ENCODE results near the gene TBC1D19.
"Not testable (repeated sequence)": the region's sequence is repeated elsewhere in the genome, so short reads cannot be mapped to it uniquely, and the experiment has no call there.

The TBC1D19 gene

GRCh38 chr4:26568446-26568994, 15.4 kb upstream of the TBC1D19 start:
- no peak overlapping the region for H3K4me3 ChIP-seq (ENCODE audit: low read depth, low read length)
- no peak for DNase-seq (ENCODE audit: low read depth)
- TF ChIP-seq, protein P1, sequence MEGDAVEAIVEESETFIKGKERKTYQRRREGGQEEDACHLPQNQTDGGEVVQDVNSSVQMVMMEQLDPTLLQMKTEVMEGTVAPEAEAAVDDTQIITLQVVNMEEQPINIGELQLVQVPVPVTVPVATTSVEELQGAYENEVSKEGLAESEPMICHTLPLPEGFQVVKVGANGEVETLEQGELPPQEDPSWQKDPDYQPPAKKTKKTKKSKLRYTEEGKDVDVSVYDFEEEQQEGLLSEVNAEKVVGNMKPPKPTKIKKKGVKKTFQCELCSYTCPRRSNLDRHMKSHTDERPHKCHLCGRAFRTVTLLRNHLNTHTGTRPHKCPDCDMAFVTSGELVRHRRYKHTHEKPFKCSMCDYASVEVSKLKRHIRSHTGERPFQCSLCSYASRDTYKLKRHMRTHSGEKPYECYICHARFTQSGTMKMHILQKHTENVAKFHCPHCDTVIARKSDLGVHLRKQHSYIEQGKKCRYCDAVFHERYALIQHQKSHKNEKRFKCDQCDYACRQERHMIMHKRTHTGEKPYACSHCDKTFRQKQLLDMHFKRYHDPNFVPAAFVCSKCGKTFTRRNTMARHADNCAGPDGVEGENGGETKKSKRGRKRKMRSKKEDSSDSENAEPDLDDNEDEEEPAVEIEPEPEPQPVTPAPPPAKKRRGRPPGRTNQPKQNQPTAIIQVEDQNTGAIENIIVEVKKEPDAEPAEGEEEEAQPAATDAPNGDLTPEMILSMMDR (IDR thresholded peaks at IDR 0.05; ENCODE audit: low read depth, low read length, missing control alignments): no peak

- H3K4me3 ChIP-seq (ENCODE audit: low read depth, low read length): no peak overlapping the region
- TF ChIP-seq, protein P1 (IDR thresholded peaks at IDR 0.05; ENCODE audit: low read depth, low read length, missing control alignments): no peak
- DNase-seq (ENCODE audit: low read depth): no peak
Observed at GRCh38 chr4:26570596-26570995, 13.3 kb upstream of the TBC1D19 start.

DNA sequence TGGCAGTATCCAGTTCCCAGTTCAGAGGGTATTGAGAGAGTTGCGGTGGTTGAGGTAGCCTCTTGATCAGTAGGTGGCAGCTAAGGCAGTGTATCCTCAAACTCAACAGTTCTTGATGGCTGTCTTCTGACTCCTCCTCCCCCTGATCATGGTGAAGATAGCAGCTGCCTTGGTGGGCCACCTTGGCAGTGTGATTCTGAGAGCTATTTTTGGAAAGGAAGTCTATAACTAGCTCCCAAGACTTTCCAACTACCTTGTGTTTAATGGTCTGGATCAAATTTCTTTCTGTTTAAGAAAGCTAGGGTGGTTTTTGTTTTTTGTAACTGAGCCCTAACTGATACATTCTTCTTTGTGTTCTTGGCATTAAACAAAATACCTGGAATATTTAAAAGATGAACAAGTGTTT, 10.5 kb upstream of the TBC1D19 start:
- no peak for DNase-seq (ENCODE audit: low read depth)
- H3K4me3 ChIP-seq (ENCODE audit: low read depth, low read length): no peak overlapping the region
- TF ChIP-seq, protein P1 (IDR thresholded peaks at IDR 0.05; ENCODE audit: low read depth, low read length, missing control alignments): no peak

- TF ChIP-seq, protein P1 (IDR thresholded peaks at IDR 0.05; ENCODE audit: low read depth, low read length, missing control alignments): no peak
- H3K4me3 ChIP-seq (ENCODE audit: low read depth, low read length): no peak overlapping the region
- no peak for DNase-seq (ENCODE audit: low read depth)
Observed at GRCh38 chr4:26574563-26574962, 9.3 kb upstream of the TBC1D19 start.

DNA sequence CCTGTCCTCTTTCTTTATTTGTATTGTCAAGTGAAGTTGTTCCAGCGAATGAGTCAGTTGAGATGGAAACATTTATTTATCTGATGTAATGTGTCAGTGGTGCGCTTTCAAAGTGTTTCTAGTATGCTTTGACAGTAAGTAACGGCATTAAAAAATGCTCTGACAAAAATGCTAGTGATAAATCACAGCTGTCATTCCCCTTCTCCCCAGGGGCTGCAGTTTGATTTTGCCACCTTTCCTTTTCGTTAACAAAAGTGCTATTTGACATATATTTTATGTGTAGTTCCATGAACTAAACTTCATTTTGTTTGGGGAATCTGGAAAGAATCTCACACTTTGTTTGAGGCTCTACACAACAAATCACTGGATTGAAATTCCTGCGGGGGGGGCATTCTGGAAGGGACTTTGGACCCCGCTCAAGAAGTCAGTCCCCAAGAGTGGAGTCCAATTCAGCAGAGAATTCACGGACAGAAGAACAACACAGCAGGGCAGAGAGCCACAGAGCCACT, 7.6 kb upstream of the TBC1D19 start:
- no peak overlapping the region for H3K4me3 ChIP-seq (ENCODE audit: low read depth, low read length)
- no peak for DNase-seq (ENCODE audit: low read depth)
- TF ChIP-seq, protein P1 (IDR thresholded peaks at IDR 0.05; ENCODE audit: low read depth, low read length, missing control alignments): no peak

DNA sequence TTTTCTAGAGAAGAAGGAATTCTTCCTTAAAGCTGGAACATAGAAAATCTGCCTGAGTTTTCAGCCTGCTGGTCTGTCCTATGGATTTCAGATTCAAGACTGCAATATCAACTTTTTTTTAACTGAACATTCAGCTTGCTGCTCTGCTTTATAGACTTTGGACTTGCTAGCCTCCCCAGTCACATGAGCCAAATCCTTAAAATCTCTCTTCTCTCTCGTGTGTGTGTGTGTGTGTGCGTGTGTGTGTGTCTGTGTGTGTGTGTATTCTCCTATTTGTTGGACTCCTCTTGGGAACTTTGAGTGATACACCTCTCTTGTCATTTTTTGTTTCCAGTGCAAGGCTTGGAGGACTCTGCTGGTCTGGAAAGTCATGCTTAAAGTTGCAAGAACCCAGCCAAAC, 6.8 kb upstream of the TBC1D19 start:
- DNase-seq (ENCODE audit: low read depth): no peak
- H3K4me3 ChIP-seq (ENCODE audit: low read depth, low read length): no peak overlapping the region
- TF ChIP-seq, protein P1 (IDR thresholded peaks at IDR 0.05; ENCODE audit: low read depth, low read length, missing control alignments): no peak

- TF ChIP-seq, protein P1 (IDR thresholded peaks at IDR 0.05; ENCODE audit: low read depth, low read length, missing control alignments): no peak
- no peak for DNase-seq (ENCODE audit: low read depth)
- H3K4me3 ChIP-seq (ENCODE audit: low read depth, low read length): no peak overlapping the region
Observed at GRCh38 chr4:26579169-26579568, 4.7 kb upstream of the TBC1D19 start.

- DNase-seq (ENCODE audit: low read depth); H3K4me3 ChIP-seq (ENCODE audit: low read depth, low read length): not testable (repeated sequence)
Observed at GRCh38 chr4:26581341-26581740, 2.5 kb upstream of the TBC1D19 start.
